A549 (cell line): ENCODE data around the gene CSMD2. TPM values are rescaled to one million over a fixed set of nuclear protein-coding genes. Genes with fewer than 3 reads are reported as not detected.
"Not testable (repeated sequence)": the region's sequence is repeated elsewhere in the genome, so short reads cannot be mapped to it uniquely, and the experiment has no call there.

Source experiments
- ATAC-seq, 2 experiments: fragments of 200-7000 bp in 1 of 2; fragments of >200 bp in 1 of 2; cut with Nextera tagmentation in 1 of 2; cut with Tn5 transposase in 1 of 2; 3 replicates each; pipeline versions ENCODE4 v1.8.0 to v1.9.1; 2018 to 2020; ENCODE audit warnings: mild to moderate bottlenecking in 1 of 2, moderate library complexity in 1 of 2
- CTCF ChIA-PET: fragments of 300-600 bp; sonication (Branson Sonifier 250); formaldehyde crosslinking; extraction: SDS; loops from one replicate; lab custom pipeline; 2021; ENCODE audit warnings: antibody characterized with exemption, inconsistent platforms; lab: Yijun Ruan, JAX
- POLR2A ChIA-PET: fragments of 350-600 bp; formaldehyde crosslinking; extraction: SDS; loops from one replicate; lab custom pipeline; 2021; ENCODE audit warnings: antibody characterized with exemption, inconsistent platforms; lab: Yijun Ruan, JAX
- DNase-seq, 2 experiments: peaks; one replicate each; pipeline versions ENCODE4 v3.0.0 to v3.0.0-alpha.2; 2011 to 2016; ENCODE audit warnings: low read depth in 1 of 2, low spot score in 1 of 2
- FAIRE-seq: peaks from 2 replicates; lab custom pipeline; 2011; peaks lifted over from hg19 to GRCh38; lab: Jason Lieb, UNC
- H3K27ac ChIP-seq, 2 experiments: fragments of >200 bp; sonication (Bioruptor Twin); formaldehyde crosslinking; 3 replicates each; pipeline ENCODE4 v1.5.1; 2016 to 2017
- H3K4me1 ChIP-seq: fragments of >200 bp; sonication (Bioruptor Twin); formaldehyde crosslinking; 3 replicates; pipeline ENCODE4 v1.6.1; 2016
- H3K4me2 ChIP-seq: fragments of >200 bp; sonication (Bioruptor Twin); formaldehyde crosslinking; 3 replicates; pipeline ENCODE4 v1.6.1; 2016
- H3K4me3 ChIP-seq: fragments of >200 bp; sonication (Bioruptor Twin); formaldehyde crosslinking; 3 replicates; pipeline ENCODE4 v1.5.1; 2016
- H3K9me3 ChIP-seq: fragments of >200 bp; sonication (Bioruptor Twin); formaldehyde crosslinking; 3 replicates; pipeline ENCODE4 v1.6.1; 2016
- BCL3 ChIP-seq: fragments of >200 bp; sonication (Bioruptor Twin); formaldehyde crosslinking; IDR thresholded peaks from 3 replicates; pipeline ENCODE4 v1.6.1; 2016
- CBX8 ChIP-seq: fragments of 200-600 bp; sonication (generic); IDR thresholded peaks from 2 replicates; pipeline ENCODE4 v1.6.1; 2016
- CEBPB ChIP-seq, 2 experiments: fragments of >200 bp in 1 of 2; sonication (Bioruptor Twin) in 1 of 2; formaldehyde crosslinking in 1 of 2; IDR thresholded peaks; 2 replicates each; pipeline ENCODE4 v1.6.1; 2012 to 2016
- CHD2 ChIP-seq: fragments of 150-350 bp; IDR thresholded peaks from 2 replicates; pipeline ENCODE4 v1.6.1; 2014; ENCODE audit warnings: low read length; ENCODE audit not compliant: partially characterized antibody
- CTCF ChIP-seq: fragments of >200 bp; sonication (Bioruptor Twin); formaldehyde crosslinking; IDR thresholded peaks from 3 replicates; pipeline ENCODE4 v1.5.1; 2016
- FOSL2 ChIP-seq, 2 experiments: fragments of 450-650 bp in 1 of 2; fragments of >200 bp in 1 of 2; sonication (Bioruptor Twin) in 1 of 2; formaldehyde crosslinking; IDR thresholded peaks; 2 replicates each; pipeline versions ENCODE4 v1.5.0 to v1.6.1; 2016 to 2020; ENCODE audit warnings: mild to moderate bottlenecking in 1 of 2, moderate library complexity in 1 of 2
- GATA3 ChIP-seq: IDR thresholded peaks from 2 replicates; pipeline ENCODE4 v1.6.1; 2012; ENCODE audit warnings: borderline replicate concordance
- HOXB13 ChIP-seq: fragments of 250-450 bp; sonication (Bioruptor Pico); IDR thresholded peaks from 2 replicates; pipeline ENCODE4 v1.5.0; 2020; ENCODE audit warnings: low read depth, mild to moderate bottlenecking, moderate library complexity
- JUNB ChIP-seq: fragments of >200 bp; sonication (Bioruptor Twin); formaldehyde crosslinking; IDR thresholded peaks from 2 replicates; pipeline ENCODE4 v1.6.1; 2016
- KDM5A ChIP-seq: fragments of 200-600 bp; sonication (generic); IDR thresholded peaks from 2 replicates; pipeline ENCODE4 v1.6.1; 2016; ENCODE audit warnings: antibody characterized with exemption, mild to moderate bottlenecking
- MAX ChIP-seq: IDR thresholded peaks from 2 replicates; pipeline ENCODE4 v1.6.1; 2012
- MYC ChIP-seq: IDR thresholded peaks from 2 replicates; pipeline ENCODE4 v1.6.1; 2012; ENCODE audit warnings: mild to moderate bottlenecking, inconsistent platforms, low read length, improper control_type of control experiment, borderline replicate concordance
- NFE2L2 ChIP-seq: fragments of 150-350 bp; conservative IDR thresholded peaks from 2 replicates; pipeline ENCODE4 v1.6.1; 2014; ENCODE audit warnings: low read length
- RAD21 ChIP-seq, 2 experiments: fragments of >200 bp in 1 of 2; sonication (Bioruptor Twin) in 1 of 2; formaldehyde crosslinking in 1 of 2; IDR thresholded peaks in 1 of 2; conservative IDR thresholded peaks in 1 of 2; 2 replicates in 1 of 2; 3 replicates in 1 of 2; pipeline ENCODE4 v1.6.1; 2012 to 2018; ENCODE audit warnings: inconsistent platforms in 1 of 2
- RCOR1 ChIP-seq: fragments of 150-350 bp; IDR thresholded peaks from 2 replicates; pipeline ENCODE4 v1.6.1; 2014; ENCODE audit warnings: antibody characterized with exemption, low read length, low read depth
- REST ChIP-seq: fragments of 200-600 bp; sonication (generic); IDR thresholded peaks from 2 replicates; pipeline ENCODE4 v1.6.1; 2016; ENCODE audit warnings: antibody characterized with exemption, mild to moderate bottlenecking, moderate library complexity
- RNF2 ChIP-seq: fragments of 200-600 bp; sonication (generic); IDR thresholded peaks from 2 replicates; pipeline ENCODE4 v1.6.1; 2016; ENCODE audit warnings: low read depth, mild to moderate bottlenecking, antibody characterized with exemption, moderate library complexity, borderline replicate concordance
- SMC3 ChIP-seq: fragments of >200 bp; sonication (Bioruptor Twin); formaldehyde crosslinking; IDR thresholded peaks from 3 replicates; pipeline ENCODE4 v1.6.1; 2018; ENCODE audit warnings: inconsistent platforms
- SREBF2 ChIP-seq: fragments of 450-650 bp; IDR thresholded peaks from 2 replicates; pipeline ENCODE4 v1.6.1; 2014; ENCODE audit warnings: mild to moderate bottlenecking, moderate library complexity
- ZNF302 ChIP-seq: fragments of 250-450 bp; sonication (Bioruptor Pico); IDR thresholded peaks from 2 replicates; pipeline ENCODE4 v1.9.0; 2021; ENCODE audit warnings: inconsistent platforms, mild to moderate bottlenecking, moderate library complexity
- WGBS: methylation state at CpG from one replicate; pipeline ENCODE4 v1.1.6; 2017; ENCODE audit errors: missing lambda C conversion rate; 5-methylcytosine and 5-hydroxymethylcytosine counted together
- polyA plus RNA-seq, 4 experiments: library from polyadenylated mRNA; depleted of rRNA in 3 of 4; stranded (reverse); fragments of >200 nt; fragmentation: RNase III in 1 of 4; extraction: RNeasy Plus Mini Kit Qiagen cat#74134 plus additional on column Dnase treatment in 1 of 4; gene quantifications; 2 replicates in 3 of 4; 3 replicates in 1 of 4; pipeline ENCODE4 v1.2.3, GENCODE V29; 2011 to 2017

Gene CSMD2
- polyA plus RNA-seq, 2 of the 4 experiments (the other 2 are of a cell fraction), result not detected

- DNase-seq (no peak), ATAC-seq (no peak), FAIRE-seq (no peak)
- ChIA-PET POLR2A (no interaction called here), CTCF (interaction anchor here (1.2 kb wide), 1 partner anchor 24 kb away, joined by 3 read pairs; no protein-coding TSS in a partner anchor)
- H3K4me3 ChIP-seq, result no peak overlapping the region
- no peak for TF ChIP-seq MAX
- TF ChIP-seq BCL3, result no peak
- TF ChIP-seq FOSL2 (IDR thresholded peaks at IDR 0.05), result no peak
- TF ChIP-seq FOSL2 (CRISPR knock-in tag; IDR thresholded peaks at IDR 0.05), result no peak
- no peak for TF ChIP-seq REST
- no peak for TF ChIP-seq CHD2
- no peak for TF ChIP-seq RCOR1
- TF ChIP-seq RAD21 (conservative IDR thresholded peaks at IDR 0.05 in 1 of 2, IDR thresholded peaks at IDR 0.05 in 1 of 2), result no peak
- TF ChIP-seq KDM5A, result no peak
- no peak for TF ChIP-seq RNF2
- TF ChIP-seq SREBF2, result no peak
- no peak for TF ChIP-seq SMC3
- no peak for TF ChIP-seq GATA3
- TF ChIP-seq ZNF302 (CRISPR knock-in tag), result no peak
- TF ChIP-seq NFE2L2, result no peak
- TF ChIP-seq CBX8, result no peak
- TF ChIP-seq CEBPB (IDR thresholded peaks at IDR 0.05), result no peak
- no peak overlapping the region for H3K4me2 ChIP-seq
- WGBS, result 34% methylated on average over 12 of the region's 12 CpGs
- H3K4me1 ChIP-seq, result no peaks in the 10 kb centered on the region
- no peaks in the 10 kb centered on the region for H3K9me3 ChIP-seq
- no peak overlapping the region for H3K27ac ChIP-seq
These were observed 21.9 kb upstream of the CSMD2 start for GRCh38 chr1:34186741-34187494.

GRCh38 chr1:34183381-34183780, 18.4 kb upstream of the CSMD2 start:
- FAIRE-seq, H3K4me2 ChIP-seq, H3K4me3 ChIP-seq, POLR2A ChIA-PET, ATAC-seq, CTCF ChIA-PET, DNase-seq, H3K27ac ChIP-seq, H3K4me1 ChIP-seq, H3K9me3 ChIP-seq: not testable (repeated sequence)
- WGBS, result 16% methylated on average over 3 of the region's 4 CpGs

GRCh38 chr1:34178072-34178471, 13.0 kb upstream of the CSMD2 start:
- ChIA-PET POLR2A (no interaction called here), CTCF (interaction anchor here (1.0 kb wide), 1 partner anchor 15 kb away, joined by 3 read pairs; no protein-coding TSS in a partner anchor)
- ATAC-seq, result no peak

More at GRCh38 chr1:34178072-34178471, 13.0 kb upstream of the CSMD2 start:
- H3K4me1 ChIP-seq, result no peaks in the 10 kb centered on the region
- no peak overlapping the region for H3K4me3 ChIP-seq
- WGBS, result 0% methylated on average over 2 of the region's 2 CpGs
- FAIRE-seq (no peak), DNase-seq (no peak)
- no peaks in the 10 kb centered on the region for H3K9me3 ChIP-seq
- no peak for TF ChIP-seq JUNB
- TF ChIP-seq REST, result peak; percentile 49; the same call in 1 of the 2 replicates
- no peak for TF ChIP-seq NFE2L2
- no peak for TF ChIP-seq MYC
- TF ChIP-seq HOXB13 (CRISPR knock-in tag), result no peak
- no peak for TF ChIP-seq CTCF
- H3K4me2 ChIP-seq, result no peak overlapping the region
- no peak overlapping the region for H3K27ac ChIP-seq
